Adrenal gland (tissue), 5 donors: ENCODE measurements around the gene NFATC1.

Experiments used
- CTCF ChIP-seq, 6 experiments: fragments of 450-650 bp in 4 of 6; fragments of 200-600 bp in 2 of 6; sonication (generic) in 1 of 6; IDR thresholded peaks; 1 replicate in 5 of 6; 2 replicates in 1 of 6; pipeline versions ENCODE4 v1.5.1 to v1.8.0; 2016 to 2021; ENCODE audit warnings: antibody characterized with exemption in 6 of 6, mild to moderate bottlenecking in 2 of 6, moderate library complexity in 1 of 6
- POLR2A ChIP-seq, 2 donors: fragments of 450-650 bp; IDR thresholded peaks; one replicate each; pipeline ENCODE4 v1.6.1; 2017; ENCODE audit warnings: antibody characterized with exemption in 2 of 2, mild to moderate bottlenecking in 2 of 2, moderate library complexity in 1 of 2
- donor health status: DM: no; HTN: no; CAD: no.

- no peak for TF ChIP-seq CTCF (IDR thresholded peaks at IDR 0.05)
- no peak for TF ChIP-seq POLR2A (IDR thresholded peaks at IDR 0.05)
Measured at GRCh38 chr18:79424008-79424565, 28.4 kb downstream of the NFATC1 start.
